SU-DHL-6 (cell line): ENCODE measurements around the gene BLMH.

Source experiments
- H2AFZ ChIP-seq: fragments of 200-600 bp; sonication (generic); 2 replicates; pipeline ENCODE4 v1.6.1; 2014; ENCODE audit warnings: low read depth, mild to moderate bottlenecking, moderate library complexity, mixed read lengths, antibody characterized with exemption, low read length; ENCODE audit not compliant: severe bottlenecking
- H3F3A ChIP-seq: fragments of 200-600 bp; shearing (Covaris generic); 2 replicates; pipeline ENCODE4 v1.6.0; 2016; ENCODE audit warnings: antibody characterized with exemption, mild to moderate bottlenecking; ENCODE audit not compliant: insufficient read depth
- H3K27ac ChIP-seq: fragments of 200-600 bp; sonication (generic); 2 replicates; pipeline ENCODE4 v1.5.1; 2016; ENCODE audit warnings: low read depth, mild to moderate bottlenecking, low read length, moderate library complexity, mixed read lengths
- H3K27me3 ChIP-seq: fragments of 200-600 bp; sonication (generic), shearing (Covaris generic); 2 replicates; pipeline ENCODE4 v1.6.0; 2014; ENCODE audit warnings: mild to moderate bottlenecking, low read length
- H3K36me3 ChIP-seq: fragments of 200-600 bp; sonication (generic); 2 replicates; pipeline ENCODE4 v1.6.1; 2014; ENCODE audit warnings: mild to moderate bottlenecking, low read length, mixed read lengths
- H3K4me2 ChIP-seq: fragments of 300-600, 200-600 bp; shearing (Covaris generic), sonication (generic); 2 replicates; pipeline ENCODE4 v1.6.0; 2014; ENCODE audit warnings: low read length, low read depth, mild to moderate bottlenecking; ENCODE audit not compliant: poor library complexity, severe bottlenecking
- H3K4me3 ChIP-seq: fragments of 200-600 bp; sonication (generic); 2 replicates; pipeline ENCODE4 v1.5.1; 2014; ENCODE audit warnings: antibody characterized with exemption, low read length, mild to moderate bottlenecking, mixed read lengths; ENCODE audit not compliant: insufficient read depth, poor library complexity, severe bottlenecking
- H3K79me2 ChIP-seq: fragments of 200-600 bp; sonication (generic); 2 replicates; pipeline ENCODE4 v1.6.1; 2014; ENCODE audit warnings: mild to moderate bottlenecking, low read length, moderate library complexity; ENCODE audit not compliant: insufficient read depth
- H3K9ac ChIP-seq: fragments of 200-600 bp; sonication (generic); 2 replicates; pipeline ENCODE4 v1.7.0; 2014; ENCODE audit warnings: mild to moderate bottlenecking, low read length
- H3K9me2 ChIP-seq: fragments of 200-600 bp; sonication (generic); replicated peaks from 2 replicates; pipeline ENCODE4 v1.6.1; 2014; ENCODE audit warnings: low read length; ENCODE audit not compliant: insufficient read depth
- H3K9me3 ChIP-seq: fragments of 200-600 bp; sonication (generic); 2 replicates; pipeline ENCODE4 v1.6.1; 2014; ENCODE audit warnings: low read length, mixed read lengths; ENCODE audit not compliant: insufficient read depth
- H4K20me1 ChIP-seq: fragments of 200-600 bp; sonication (generic); 2 replicates; pipeline ENCODE4 v1.6.1; 2014; ENCODE audit warnings: low read depth, mild to moderate bottlenecking, antibody characterized with exemption, low read length, moderate library complexity, mixed read lengths
- CTCF ChIP-seq: fragments of 200-600 bp; sonication (generic); IDR thresholded peaks from one replicate; pipeline ENCODE4 v1.5.1; 2017; ENCODE audit warnings: antibody characterized with exemption, mild to moderate bottlenecking, low read length, moderate library complexity; ENCODE audit not compliant: insufficient read depth, poor library complexity, severe bottlenecking
- EZH2phosphoT487 ChIP-seq: fragments of 200-600 bp; sonication (generic), shearing (Covaris generic); conservative IDR thresholded peaks from 2 replicates; pipeline ENCODE4 v1.6.1; 2018; ENCODE audit warnings: mild to moderate bottlenecking, antibody characterized with exemption, low read length, moderate library complexity, mixed read lengths

Gene BLMH

GRCh38 chr17:30314474-30314873, 22.7 kb upstream of the BLMH start:
- Histone ChIP-seq H3F3A (no peaks in the 10 kb centered on the region), H3K79me2 (no peaks in the 10 kb centered on the region), H2AFZ (no peak overlapping the region), H3K27me3 (no peaks in the 10 kb centered on the region), H3K4me3 (no peak overlapping the region), H3K9ac (no peak overlapping the region), H4K20me1 (no peaks in the 10 kb centered on the region), H3K36me3 (no peaks in the 10 kb centered on the region), H3K9me2 (no peaks in the 10 kb centered on the region), H3K27ac (no peak overlapping the region), H3K9me3 (no peaks in the 10 kb centered on the region), H3K4me2 (no peak overlapping the region)
- TF ChIP-seq EZH2phosphoT487 (no peak), CTCF (no peak)

- Histone ChIP-seq H4K20me1 (no peaks in the 10 kb centered on the region), H3K9ac (no peak overlapping the region), H2AFZ (no peak overlapping the region), H3K27me3 (no peaks in the 10 kb centered on the region), H3K79me2 (no peaks in the 10 kb centered on the region), H3K4me3 (no peak overlapping the region), H3K9me2 (no peaks in the 10 kb centered on the region), H3F3A (no peaks in the 10 kb centered on the region), H3K27ac (no peak overlapping the region), H3K4me2 (no peak overlapping the region), H3K9me3 (no peaks in the 10 kb centered on the region), H3K36me3 (no peaks in the 10 kb centered on the region)
- TF ChIP-seq CTCF = no peak
- no peak for TF ChIP-seq EZH2phosphoT487
These were observed 20.5 kb upstream of the BLMH start for GRCh38 chr17:30312226-30312625.

GRCh38 chr17:30310562-30310961, 18.8 kb upstream of the BLMH start:
- no peaks in the 10 kb centered on the region for H3K79me2 ChIP-seq
- H3K36me3 ChIP-seq = no peaks in the 10 kb centered on the region
- no peaks in the 10 kb centered on the region for H3K9me2 ChIP-seq
- no peaks in the 10 kb centered on the region for H3F3A ChIP-seq
- no peak overlapping the region for H3K9ac ChIP-seq
- H3K4me3 ChIP-seq = no peak overlapping the region
- TF ChIP-seq EZH2phosphoT487 = no peak
- no peak for TF ChIP-seq CTCF
- no peaks in the 10 kb centered on the region for H3K9me3 ChIP-seq
- no peak overlapping the region for H3K4me2 ChIP-seq
- no peak overlapping the region for H3K27ac ChIP-seq
- no peaks in the 10 kb centered on the region for H3K27me3 ChIP-seq
- no peak overlapping the region for H2AFZ ChIP-seq
- no peaks in the 10 kb centered on the region for H4K20me1 ChIP-seq

- TF ChIP-seq EZH2phosphoT487 (no peak), CTCF (no peak)
- no peaks in the 10 kb centered on the region for H4K20me1 ChIP-seq
- H3K27ac ChIP-seq = no peak overlapping the region
- H3K9me3 ChIP-seq = no peaks in the 10 kb centered on the region
- H3K27me3 ChIP-seq = no peaks in the 10 kb centered on the region
- no peak overlapping the region for H3K4me3 ChIP-seq
- no peaks in the 10 kb centered on the region for H3K79me2 ChIP-seq
- no peak overlapping the region for H3K4me2 ChIP-seq
- H2AFZ ChIP-seq = no peak overlapping the region
- no peaks in the 10 kb centered on the region for H3K9me2 ChIP-seq
- H3F3A ChIP-seq = no peaks in the 10 kb centered on the region
- no peaks in the 10 kb centered on the region for H3K36me3 ChIP-seq
- H3K9ac ChIP-seq = no peak overlapping the region
These were observed 17.8 kb upstream of the BLMH start for GRCh38 chr17:30309591-30309990.
